IgD-negative memory B cell (primary cell): ENCODE measurements around the gene POU2F1. TPM values are rescaled to one million over a fixed set of nuclear protein-coding genes. Genes with fewer than 3 reads are reported as not detected.

Experiments used
- H3K27ac Mint-ChIP-seq, 3 donors: one replicate each; pipeline ENCODE4 v1.8.0; 2020 to 2022; ENCODE audit warnings: mild to moderate bottlenecking in 3 of 3, mixed read lengths in 3 of 3, moderate library complexity in 1 of 3
- H3K27me3 Mint-ChIP-seq: one replicate; pipeline ENCODE4 v1.8.0; 2021; ENCODE audit warnings: mixed read lengths
- H3K36me3 Mint-ChIP-seq: one replicate; pipeline ENCODE4 v1.8.0; 2020; ENCODE audit warnings: mild to moderate bottlenecking, mixed read lengths
- H3K4me1 Mint-ChIP-seq, 3 donors: one replicate each; pipeline ENCODE4 v1.8.0; 2020 to 2022; ENCODE audit warnings: mixed read lengths in 3 of 3, mild to moderate bottlenecking in 1 of 3
- H3K4me3 Mint-ChIP-seq, 4 donors: one replicate each; pipeline ENCODE4 v1.8.0; 2020 to 2022; ENCODE audit warnings: mild to moderate bottlenecking in 4 of 4, mixed read lengths in 4 of 4, moderate library complexity in 3 of 4
- H3K9me3 Mint-ChIP-seq, 3 donors: one replicate each; pipeline ENCODE4 v1.8.0; 2020 to 2021; ENCODE audit warnings: mixed read lengths in 3 of 3, mild to moderate bottlenecking in 1 of 3
- polyA plus RNA-seq: library from polyadenylated mRNA; unstranded; fragments of 300-500 nt; fragmentation: Illumina TruSeq; gene quantifications from one replicate; pipeline ENCODE4 v1.2.3, GENCODE V29; 2021

Gene POU2F1
- polyA plus RNA-seq, 1 donor from 2014 or later = 20.4 TPM

DNA sequence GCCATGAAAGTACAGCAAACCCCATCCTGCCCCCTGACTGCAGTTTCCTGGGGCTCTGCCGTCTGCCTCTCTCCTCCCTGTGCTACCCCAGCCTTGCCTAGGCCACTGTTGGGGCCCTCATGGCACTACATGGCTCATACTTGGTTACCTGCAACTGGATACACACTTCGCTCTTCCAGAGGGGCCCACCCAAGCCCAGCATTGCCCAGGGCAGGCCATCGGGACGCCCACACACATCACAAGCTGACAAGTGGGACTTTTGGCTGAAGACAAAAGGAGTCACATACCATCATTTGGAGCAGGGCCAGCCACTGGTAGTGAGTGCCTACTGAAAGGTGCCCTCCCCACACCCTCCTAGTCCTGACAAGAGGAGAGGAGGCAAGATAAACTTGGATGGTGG is 214.8 kb downstream of the POU2F1 start:
- Mint-ChIP-seq H3K4me3 (peak overlapping the region in 1 of 4 donors; percentile 29), H3K36me3 (peaks cover 6% of the 10 kb centered on the region), H3K27me3 (peaks cover 6% of the 10 kb centered on the region), H3K4me1 (peaks cover 48 to 68% (median 52%) of the 10 kb centered on the region in 3 donors), H3K9me3 (no peaks in the 10 kb centered on the region), H3K27ac (peak overlapping the region in 1 of 3 donors; percentile 63)

DNA sequence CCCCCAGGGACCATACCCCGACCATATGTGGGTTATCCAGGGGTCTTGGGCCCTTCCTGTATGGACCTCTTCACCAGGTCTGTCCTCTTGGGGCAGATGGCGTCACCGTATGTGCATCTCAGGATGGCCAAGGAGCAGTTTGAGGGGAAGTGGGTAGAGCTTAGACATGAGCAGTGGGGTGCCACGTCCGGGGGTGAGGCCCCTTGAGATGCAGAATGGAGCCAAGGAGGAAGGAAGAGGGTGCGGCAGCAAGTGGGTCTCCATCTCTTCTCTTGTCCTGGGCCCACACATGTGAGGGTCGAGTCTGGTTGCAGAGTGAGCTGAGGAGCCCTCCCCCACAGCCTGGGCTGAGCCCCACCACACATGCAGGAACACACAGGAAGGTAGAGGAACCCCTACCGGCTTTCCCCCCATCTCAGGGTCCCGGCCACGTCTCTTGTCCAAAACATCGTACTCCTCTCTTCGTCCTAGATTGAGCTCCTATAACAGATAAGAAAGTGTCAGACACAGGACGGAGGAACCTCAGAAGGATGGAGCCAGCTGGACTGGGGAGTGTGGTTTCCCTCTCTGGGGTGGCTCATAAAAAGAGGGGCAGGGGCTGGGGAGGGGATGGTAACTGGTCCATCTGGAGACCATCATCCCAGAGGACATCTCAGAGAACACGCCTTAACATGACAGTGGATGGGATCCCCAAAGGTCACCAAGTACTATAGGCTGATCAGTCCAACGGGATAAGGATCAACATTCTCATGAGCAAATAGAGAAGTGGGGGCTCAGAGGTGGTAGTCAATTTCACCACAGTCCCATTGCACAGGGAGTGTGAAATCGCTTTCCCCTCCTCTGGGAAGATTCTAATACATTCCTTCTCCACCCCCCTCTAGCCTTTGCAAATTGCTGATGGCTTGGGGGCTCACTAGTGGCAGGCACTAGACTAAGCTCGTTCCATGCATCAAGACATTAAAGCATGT is 217.8 kb downstream of the POU2F1 start:
- Mint-ChIP-seq H3K27me3 (peaks cover 6% of the 10 kb centered on the region), H3K4me1 (peaks cover 27 to 49% (median 38%) of the 10 kb centered on the region in 3 donors), H3K9me3 (no peaks in the 10 kb centered on the region), H3K4me3 (peak overlapping the region; percentile 81 to 97 (median 89)), H3K27ac (peak overlapping the region; percentile 5 to 88 (median 81)), H3K36me3 (peaks cover 4% of the 10 kb centered on the region)

DNA sequence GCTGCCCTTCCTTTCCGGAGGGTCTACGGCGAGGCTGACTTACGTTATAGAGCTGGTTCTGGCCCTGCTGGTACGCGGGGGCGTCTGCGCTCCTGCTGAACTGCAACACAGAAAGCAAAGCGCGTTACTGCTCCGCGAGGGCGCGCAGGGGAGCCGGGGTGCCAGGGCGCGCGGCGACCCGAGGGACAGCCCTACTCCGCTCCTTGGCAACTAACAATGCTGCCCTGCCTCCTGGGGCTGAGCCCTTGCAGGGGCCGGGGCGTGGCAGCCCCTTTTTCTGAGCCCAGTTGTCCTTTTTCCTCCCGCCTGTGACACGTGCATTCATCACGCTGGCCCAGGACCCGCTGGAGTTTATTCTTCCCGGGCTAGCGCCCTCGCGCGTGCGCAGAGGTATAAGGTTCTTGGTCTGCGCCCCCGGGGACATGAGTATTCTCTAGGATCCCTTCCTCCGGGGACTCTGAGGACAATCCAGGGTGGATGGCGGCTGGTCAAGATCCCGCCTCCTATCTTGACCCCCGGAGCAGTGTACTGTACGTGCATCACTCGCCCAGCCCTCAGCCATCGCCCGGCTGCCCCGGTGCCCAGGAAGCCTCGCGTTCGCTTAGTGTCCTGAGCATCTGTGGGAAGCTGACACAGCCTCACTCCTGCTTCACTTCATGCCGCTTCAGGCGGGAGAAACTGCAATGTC is 218.8 kb downstream of the POU2F1 start:
- H3K36me3 Mint-ChIP-seq = peaks cover 3% of the 10 kb centered on the region

DNA sequence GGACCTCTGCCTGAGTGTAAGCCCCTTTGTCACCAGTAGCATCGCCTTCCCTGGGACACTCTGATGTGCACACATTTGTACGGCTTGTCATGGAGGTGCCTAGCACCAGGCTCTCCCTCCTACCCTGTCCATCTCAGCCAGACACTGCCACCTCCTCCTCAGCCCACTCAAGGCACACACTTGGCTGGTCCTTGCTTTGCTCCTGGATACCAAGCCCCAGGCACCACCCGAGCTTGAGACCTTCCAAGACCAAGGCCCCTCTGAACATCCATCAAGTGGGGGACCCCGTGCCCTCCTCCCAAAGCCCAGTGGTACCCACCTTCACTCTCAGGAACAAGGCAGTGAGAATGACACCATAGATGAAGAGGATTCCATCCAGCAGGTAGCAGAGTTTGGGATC is 219.7 kb downstream of the POU2F1 start:
- peaks cover 22 to 42% (median 30%) of the 10 kb centered on the region in 3 donors for H3K4me1 Mint-ChIP-seq
- H3K4me3 Mint-ChIP-seq = peak overlapping the region in 3 of 4 donors; percentile 81 to 92 (median 85)
- peaks cover 6% of the 10 kb centered on the region for H3K27me3 Mint-ChIP-seq
- peak overlapping the region in 1 of 3 donors; percentile 58 for H3K27ac Mint-ChIP-seq
- peaks cover 3% of the 10 kb centered on the region for H3K36me3 Mint-ChIP-seq
- H3K9me3 Mint-ChIP-seq = no peaks in the 10 kb centered on the region

More for the DNA sequence above, 218.8 kb downstream of the POU2F1 start:
- peaks cover 22 to 42% (median 32%) of the 10 kb centered on the region in 3 donors for H3K4me1 Mint-ChIP-seq
- no peaks in the 10 kb centered on the region for H3K9me3 Mint-ChIP-seq
- peak overlapping the region; percentile 5 to 81 (median 76) for H3K27ac Mint-ChIP-seq
- H3K4me3 Mint-ChIP-seq = peak overlapping the region; percentile 81 to 97 (median 89)
- H3K27me3 Mint-ChIP-seq = peaks cover 6% of the 10 kb centered on the region

DNA sequence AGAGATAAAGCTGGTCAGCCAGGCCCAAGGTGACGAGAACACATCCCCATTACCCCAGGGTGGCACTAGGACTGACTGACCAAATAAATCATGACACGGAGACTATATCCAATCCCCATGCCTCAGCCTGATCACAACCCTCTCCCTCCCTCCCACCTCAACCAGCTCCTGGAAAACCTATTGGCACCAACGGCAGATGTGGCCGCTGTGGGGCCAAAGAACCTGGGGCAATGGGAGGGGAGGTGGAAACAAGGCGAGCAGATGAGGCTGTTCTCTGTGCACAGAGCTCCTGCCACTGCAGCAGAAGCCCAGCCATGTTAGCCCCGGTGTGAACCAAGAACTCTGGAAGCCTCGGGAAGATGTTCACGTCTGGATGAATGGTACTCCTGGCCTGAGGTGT is 220.1 kb downstream of the POU2F1 start:
- Mint-ChIP-seq H3K27me3 (peaks cover 6% of the 10 kb centered on the region), H3K4me3 (peak overlapping the region in 2 of 4 donors; percentile 24 to 81), H3K4me1 (peaks cover 22 to 41% (median 30%) of the 10 kb centered on the region in 3 donors), H3K27ac (peak overlapping the region in 1 of 3 donors; percentile 58), H3K9me3 (no peaks in the 10 kb centered on the region), H3K36me3 (peaks cover 3% of the 10 kb centered on the region)

DNA sequence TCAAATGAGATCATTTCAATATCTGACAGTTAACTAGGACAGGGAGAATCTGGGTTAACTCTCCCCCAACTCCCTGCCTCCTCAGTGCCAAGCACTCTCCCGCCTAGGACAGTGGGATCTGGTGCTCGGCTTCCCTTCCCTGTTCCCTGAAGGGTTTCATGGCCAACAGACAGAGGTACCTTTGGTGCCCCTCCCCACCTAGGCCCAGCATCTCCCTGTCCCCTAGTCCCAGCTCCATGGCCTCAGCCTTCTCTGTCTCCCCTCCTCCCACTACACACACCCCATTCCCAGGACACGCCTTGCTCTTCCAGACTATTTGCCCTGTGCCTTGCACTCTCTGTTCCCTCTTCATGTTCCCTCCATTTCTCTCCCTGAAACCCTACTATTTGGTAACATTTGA is 220.5 kb downstream of the POU2F1 start:
- H3K9me3 Mint-ChIP-seq = no peaks in the 10 kb centered on the region
- H3K27me3 Mint-ChIP-seq = peaks cover 6% of the 10 kb centered on the region
- peaks cover 1% of the 10 kb centered on the region for H3K36me3 Mint-ChIP-seq
- peaks cover 19 to 39% (median 28%) of the 10 kb centered on the region in 3 donors for H3K4me1 Mint-ChIP-seq
- peak overlapping the region in 2 of 3 donors; percentile 10 to 75 for H3K27ac Mint-ChIP-seq
- peak overlapping the region in 1 of 4 donors; percentile 49 for H3K4me3 Mint-ChIP-seq

DNA sequence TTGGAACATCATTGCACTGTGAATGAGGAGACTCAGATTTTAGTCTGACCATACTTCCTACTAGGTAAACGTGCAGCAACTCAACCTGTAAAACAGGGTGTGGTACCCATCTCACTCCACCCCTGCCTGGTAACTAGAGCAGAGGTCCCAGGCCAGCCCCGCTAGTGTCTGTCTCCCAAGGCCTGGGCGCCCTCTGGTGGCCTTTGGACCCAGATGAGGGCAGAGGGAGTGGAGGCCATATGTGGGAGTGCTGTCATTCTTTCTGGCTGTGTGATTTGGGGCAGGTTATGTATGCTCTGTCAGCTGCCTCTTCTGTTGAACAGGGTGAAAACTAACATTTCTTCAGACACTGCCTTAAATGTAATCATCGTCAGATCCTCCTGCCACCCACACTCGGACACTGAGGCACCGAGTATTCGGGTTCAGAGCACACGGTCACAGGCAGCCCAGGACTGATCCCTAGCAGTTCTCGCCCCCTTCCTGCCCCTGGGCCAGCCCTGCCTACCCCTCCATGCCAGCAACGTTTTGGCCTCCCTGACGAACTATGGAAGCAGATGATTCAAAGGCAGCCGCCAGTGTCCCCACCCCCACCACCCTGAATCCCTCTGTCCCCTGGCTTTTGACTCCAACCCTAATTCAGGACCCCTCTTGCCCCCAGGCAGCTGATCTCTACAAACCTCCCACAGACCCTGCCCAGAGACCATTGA is 221.6 kb downstream of the POU2F1 start:
- no peaks in the 10 kb centered on the region for H3K36me3 Mint-ChIP-seq
- peak overlapping the region; percentile 6 to 64 (median 38) for H3K4me3 Mint-ChIP-seq
- H3K27ac Mint-ChIP-seq = peak overlapping the region; percentile 2 to 80 (median 5)
- no peaks in the 10 kb centered on the region for H3K9me3 Mint-ChIP-seq
- peaks cover 15 to 37% (median 30%) of the 10 kb centered on the region in 3 donors for H3K4me1 Mint-ChIP-seq
- peaks cover 6% of the 10 kb centered on the region for H3K27me3 Mint-ChIP-seq

DNA sequence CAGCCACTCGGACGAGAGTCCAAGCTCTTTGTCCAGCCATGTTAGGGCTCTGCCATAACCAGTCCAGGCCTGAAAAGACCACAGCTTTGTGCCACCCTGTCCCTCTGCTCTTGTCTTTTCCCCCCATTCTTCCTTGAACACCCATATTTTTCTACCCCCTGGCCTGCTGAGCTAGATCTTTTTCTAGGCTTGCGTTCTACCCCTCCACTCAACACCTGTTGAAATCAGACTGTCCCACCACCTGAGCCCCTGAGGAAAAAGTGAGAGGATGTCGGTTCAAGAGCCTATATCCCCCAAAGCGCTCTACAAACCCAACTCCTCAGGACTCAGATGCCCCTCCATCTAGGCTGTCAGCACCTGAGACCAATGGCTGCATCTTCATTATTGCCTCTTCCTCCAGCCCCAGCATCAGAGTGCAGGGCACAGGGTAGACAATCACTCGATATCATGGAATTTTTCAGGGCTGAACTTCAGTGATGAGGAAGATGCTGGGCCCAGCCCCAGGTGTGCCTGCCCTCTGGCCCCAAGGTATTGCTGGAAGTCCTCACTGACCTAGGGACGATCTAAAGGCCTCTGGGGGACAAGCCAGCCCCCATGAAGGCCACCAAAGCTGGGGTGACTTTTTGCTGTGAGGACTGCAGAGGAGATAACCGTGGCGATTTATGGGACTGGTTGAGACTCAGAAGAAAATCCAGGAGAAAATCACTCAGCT is 222.3 kb downstream of the POU2F1 start:
- H3K36me3 Mint-ChIP-seq = no peaks in the 10 kb centered on the region
- peak overlapping the region in 1 of 4 donors; percentile 6 for H3K4me3 Mint-ChIP-seq
- peak overlapping the region in 1 of 3 donors; percentile 80 for H3K27ac Mint-ChIP-seq
- peaks cover 16 to 39% (median 31%) of the 10 kb centered on the region in 3 donors for H3K4me1 Mint-ChIP-seq
- no peaks in the 10 kb centered on the region for H3K9me3 Mint-ChIP-seq
- peaks cover 6% of the 10 kb centered on the region for H3K27me3 Mint-ChIP-seq

DNA sequence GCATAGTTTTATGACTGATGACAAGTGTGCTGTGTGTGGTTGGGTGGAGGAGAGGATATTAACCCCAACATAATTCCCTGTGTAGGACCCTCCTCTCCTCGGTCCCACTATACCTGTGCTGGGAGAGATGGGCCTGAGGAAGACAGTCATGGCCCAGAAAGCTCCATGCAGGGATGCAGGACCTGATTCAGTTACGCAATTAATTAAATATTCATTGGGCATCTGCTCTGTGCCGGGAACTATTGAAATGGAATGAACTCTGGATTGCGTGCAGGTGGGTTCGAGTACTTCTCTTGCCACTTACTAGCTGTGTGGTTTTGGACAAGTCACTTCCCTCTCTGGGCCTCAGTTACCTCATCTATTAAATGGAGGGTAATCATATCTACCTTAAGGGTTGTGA is 223.1 kb downstream of the POU2F1 start:
- H3K9me3 Mint-ChIP-seq = no peaks in the 10 kb centered on the region
- no peak overlapping the region for H3K27ac Mint-ChIP-seq
- H3K4me3 Mint-ChIP-seq = peak overlapping the region in 1 of 4 donors; percentile 58
- H3K4me1 Mint-ChIP-seq = peaks cover 14 to 33% (median 24%) of the 10 kb centered on the region in 3 donors
- H3K27me3 Mint-ChIP-seq = peaks cover 1% of the 10 kb centered on the region
- no peaks in the 10 kb centered on the region for H3K36me3 Mint-ChIP-seq

DNA sequence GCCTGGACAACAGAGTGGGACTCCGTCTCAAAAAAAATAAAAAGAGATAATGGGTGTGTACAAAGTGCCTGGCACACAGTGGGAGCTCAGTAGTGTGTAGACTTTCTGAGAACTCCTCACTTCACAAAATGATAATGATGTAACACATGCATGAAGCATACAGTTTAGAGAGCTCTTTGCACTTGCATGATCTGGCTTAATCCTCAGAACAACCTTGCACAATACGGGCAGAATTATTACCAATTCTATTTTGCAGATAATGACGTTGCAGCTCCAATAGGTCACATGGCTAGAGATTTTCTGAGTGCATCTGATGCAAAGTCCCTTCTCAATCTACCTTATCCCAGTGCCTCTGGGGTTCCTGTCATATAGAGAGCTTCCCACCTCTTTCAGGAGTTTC is 226.3 kb downstream of the POU2F1 start:
- H3K4me3 Mint-ChIP-seq = peak overlapping the region in 3 of 4 donors; percentile 2 to 89 (median 88)
- no peaks in the 10 kb centered on the region for H3K27me3 Mint-ChIP-seq

DNA sequence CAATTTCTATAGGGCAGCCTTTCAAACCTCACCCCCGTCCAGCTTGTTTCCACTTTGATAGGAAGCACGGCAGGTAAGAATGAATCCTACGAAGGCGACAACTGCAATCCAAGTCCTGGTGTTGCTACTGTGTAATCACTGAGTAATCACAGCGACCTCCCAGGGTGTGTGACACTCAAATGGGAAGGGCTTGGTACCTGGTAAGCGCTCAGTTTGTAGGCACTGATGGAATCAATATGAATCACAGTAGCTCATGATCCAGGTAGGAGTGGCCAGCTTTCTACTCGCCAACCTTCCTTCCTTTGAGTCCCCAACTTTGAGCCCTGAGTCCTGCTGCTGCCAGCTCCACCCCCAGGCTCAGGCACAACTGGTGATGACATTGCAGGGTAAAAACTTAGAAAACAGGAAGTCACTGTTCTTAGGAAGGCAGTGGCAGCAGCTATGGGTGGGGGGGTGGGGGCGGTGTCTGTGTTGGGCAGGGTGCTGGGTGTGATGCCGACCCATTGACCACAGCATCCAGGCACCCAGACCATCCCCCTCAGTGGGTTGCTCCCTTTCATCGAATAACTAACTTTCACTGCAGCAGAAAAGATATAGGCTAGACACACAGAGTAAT is 226.9 kb downstream of the POU2F1 start:
- Mint-ChIP-seq H3K36me3 (no peaks in the 10 kb centered on the region), H3K27me3 (no peaks in the 10 kb centered on the region), H3K27ac (peak overlapping the region; percentile 19 to 81 (median 77)), H3K4me1 (peaks cover 15 to 19% (median 19%) of the 10 kb centered on the region in 3 donors), H3K4me3 (peak overlapping the region in 3 of 4 donors; percentile 62 to 89 (median 88)), H3K9me3 (no peaks in the 10 kb centered on the region)

More for the DNA sequence above, 226.3 kb downstream of the POU2F1 start:
- Mint-ChIP-seq H3K27ac (peak overlapping the region in 1 of 3 donors; percentile 77), H3K36me3 (no peaks in the 10 kb centered on the region), H3K9me3 (no peaks in the 10 kb centered on the region), H3K4me1 (peaks cover 15 to 22% (median 19%) of the 10 kb centered on the region in 3 donors)

DNA sequence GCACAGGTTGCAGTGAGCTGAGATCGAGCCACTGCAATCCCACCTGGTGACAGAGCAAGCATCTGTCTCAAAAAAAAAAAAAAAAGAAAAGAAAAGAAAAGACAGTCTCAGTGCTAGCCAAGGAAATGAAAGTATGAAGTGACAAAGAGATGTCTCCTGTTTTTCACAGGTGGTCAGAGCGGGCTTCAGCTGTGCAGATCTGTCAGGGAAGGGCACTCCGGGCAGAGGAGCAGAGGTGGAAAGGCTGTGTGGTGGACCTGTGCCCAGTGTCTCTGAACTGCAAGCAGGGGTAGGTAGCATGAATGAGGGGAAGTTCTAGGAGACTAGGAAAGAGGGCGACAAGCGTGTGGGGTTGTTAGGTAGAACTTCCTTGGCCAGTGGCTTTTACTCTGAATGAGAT is 230.2 kb downstream of the POU2F1 start:
- Mint-ChIP-seq H3K9me3 (no peaks in the 10 kb centered on the region), H3K36me3 (no peaks in the 10 kb centered on the region), H3K4me1 (peaks cover 13 to 21% (median 19%) of the 10 kb centered on the region in 3 donors), H3K27me3 (no peaks in the 10 kb centered on the region), H3K27ac (peak overlapping the region in 1 of 3 donors; percentile 91), H3K4me3 (peak overlapping the region in 3 of 4 donors; percentile 34 to 45 (median 34))

DNA sequence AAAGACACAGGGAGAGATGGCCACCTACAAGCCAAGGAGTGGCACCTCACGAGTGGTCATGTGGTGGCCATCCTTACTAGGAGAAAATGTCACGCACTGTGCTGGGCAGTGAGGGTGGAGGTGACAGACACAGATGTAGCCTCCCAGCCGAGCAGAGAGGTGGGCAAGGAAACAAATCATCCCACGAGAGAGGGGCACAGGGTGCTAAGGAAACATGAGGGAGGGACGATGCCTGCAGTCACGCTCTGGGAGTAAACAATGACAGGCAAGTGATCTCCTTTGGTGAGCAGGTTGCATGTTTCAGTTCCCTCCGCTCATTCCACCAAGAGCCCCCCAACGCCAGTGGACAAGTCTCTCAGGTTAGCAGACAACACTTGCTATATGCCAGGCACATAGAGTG is 231.8 kb downstream of the POU2F1 start:
- Mint-ChIP-seq H3K9me3 (no peaks in the 10 kb centered on the region), H3K27me3 (no peaks in the 10 kb centered on the region), H3K4me1 (peaks cover 7 to 15% (median 12%) of the 10 kb centered on the region in 3 donors), H3K4me3 (no peak overlapping the region), H3K36me3 (no peaks in the 10 kb centered on the region), H3K27ac (peak overlapping the region in 1 of 3 donors; percentile 78)
